Ishikawa (cell line): Measurements from ENCODE around the gene PEX5.

Experiments
- CEBPB ChIP-seq: IDR thresholded peaks from 2 replicates; pipeline ENCODE4 v1.6.1; 2012
- EP300 ChIP-seq: IDR thresholded peaks from 2 replicates; pipeline ENCODE4 v1.6.1; 2012; ENCODE audit warnings: borderline replicate concordance
- ZBTB7A ChIP-seq: IDR thresholded peaks from 2 replicates; pipeline ENCODE4 v1.6.1; 2012; ENCODE audit warnings: low read depth

- no peak for TF ChIP-seq CEBPB
- TF ChIP-seq ZBTB7A, result no peak
- no peak for TF ChIP-seq EP300
These were observed 28.2 kb upstream of the PEX5 start for GRCh38 chr12:7161327-7161726.
